Epithelial cell of esophagus (primary cell): ENCODE data around the gene LRIG1.
A peak's percentile ranks its signal among the peaks of the same experiment; 100 is the strongest.

Source experiments
- DNase-seq: peaks from one replicate; pipeline ENCODE4 v3.0.0; 2010; ENCODE audit warnings: low read depth
- H3K4me3 ChIP-seq: 2 replicates; pipeline ENCODE4 v1.5.1; 2011; ENCODE audit warnings: mild to moderate bottlenecking, low read length, control low read depth
- TF ChIP-seq, protein P1 (sequence below): IDR thresholded peaks from 2 replicates; pipeline ENCODE4 v1.5.1; 2011; ENCODE audit warnings: low read depth, mild to moderate bottlenecking, low read length, control low read depth, inconsistent platforms; ENCODE audit not compliant: insufficient read depth; ENCODE audit errors: missing control alignments

LRIG1 gene

GRCh38 chr3:66472313-66473134, 28.3 kb downstream of the LRIG1 start:
- TF ChIP-seq, protein P1, sequence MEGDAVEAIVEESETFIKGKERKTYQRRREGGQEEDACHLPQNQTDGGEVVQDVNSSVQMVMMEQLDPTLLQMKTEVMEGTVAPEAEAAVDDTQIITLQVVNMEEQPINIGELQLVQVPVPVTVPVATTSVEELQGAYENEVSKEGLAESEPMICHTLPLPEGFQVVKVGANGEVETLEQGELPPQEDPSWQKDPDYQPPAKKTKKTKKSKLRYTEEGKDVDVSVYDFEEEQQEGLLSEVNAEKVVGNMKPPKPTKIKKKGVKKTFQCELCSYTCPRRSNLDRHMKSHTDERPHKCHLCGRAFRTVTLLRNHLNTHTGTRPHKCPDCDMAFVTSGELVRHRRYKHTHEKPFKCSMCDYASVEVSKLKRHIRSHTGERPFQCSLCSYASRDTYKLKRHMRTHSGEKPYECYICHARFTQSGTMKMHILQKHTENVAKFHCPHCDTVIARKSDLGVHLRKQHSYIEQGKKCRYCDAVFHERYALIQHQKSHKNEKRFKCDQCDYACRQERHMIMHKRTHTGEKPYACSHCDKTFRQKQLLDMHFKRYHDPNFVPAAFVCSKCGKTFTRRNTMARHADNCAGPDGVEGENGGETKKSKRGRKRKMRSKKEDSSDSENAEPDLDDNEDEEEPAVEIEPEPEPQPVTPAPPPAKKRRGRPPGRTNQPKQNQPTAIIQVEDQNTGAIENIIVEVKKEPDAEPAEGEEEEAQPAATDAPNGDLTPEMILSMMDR, result no peak
- DNase-seq, result peak; percentile 95
- H3K4me3 ChIP-seq, result no peak overlapping the region

DNA sequence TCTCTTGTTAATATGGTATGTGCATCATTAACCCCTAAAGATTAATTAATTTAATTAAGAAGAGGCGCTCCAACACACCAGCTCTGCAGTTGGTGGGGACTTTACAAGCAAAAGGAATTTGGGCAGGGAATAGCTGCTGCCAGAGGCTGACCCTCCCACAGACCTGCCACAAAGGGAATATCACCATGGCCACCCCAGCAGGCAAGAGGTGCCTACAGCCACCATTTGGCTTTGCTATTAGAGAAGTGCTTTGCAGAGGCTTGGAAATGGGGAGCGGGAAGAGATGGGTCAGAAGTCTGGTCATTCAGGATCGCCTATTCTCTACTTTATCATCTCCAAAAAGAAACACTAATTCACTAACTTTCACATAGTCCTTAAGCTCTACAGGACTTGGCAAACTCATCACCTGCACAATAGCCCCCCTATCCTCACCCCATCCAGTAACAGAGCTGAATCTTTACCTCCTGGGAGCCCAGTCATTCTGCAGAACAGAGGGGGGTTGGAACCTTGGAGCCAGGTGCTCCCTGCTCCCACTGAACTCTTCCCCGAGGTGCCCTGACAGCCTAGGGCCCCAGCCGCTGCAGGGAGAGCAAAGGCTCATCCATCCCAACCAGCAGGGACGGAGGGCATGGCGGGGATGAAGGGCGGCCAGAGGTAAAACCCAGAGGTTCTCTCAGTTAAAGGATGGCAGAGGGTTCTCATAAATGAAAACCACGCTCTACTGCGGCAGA, 29.7 kb downstream of the LRIG1 start:
- TF ChIP-seq, protein P1, result no peak
- DNase-seq, result no peak
- no peak overlapping the region for H3K4me3 ChIP-seq

- H3K4me3 ChIP-seq, result no peak overlapping the region
- TF ChIP-seq, protein P1, result no peak
- no peak for DNase-seq
Measured at GRCh38 chr3:66470285-66470684, 30.5 kb downstream of the LRIG1 start.

DNA sequence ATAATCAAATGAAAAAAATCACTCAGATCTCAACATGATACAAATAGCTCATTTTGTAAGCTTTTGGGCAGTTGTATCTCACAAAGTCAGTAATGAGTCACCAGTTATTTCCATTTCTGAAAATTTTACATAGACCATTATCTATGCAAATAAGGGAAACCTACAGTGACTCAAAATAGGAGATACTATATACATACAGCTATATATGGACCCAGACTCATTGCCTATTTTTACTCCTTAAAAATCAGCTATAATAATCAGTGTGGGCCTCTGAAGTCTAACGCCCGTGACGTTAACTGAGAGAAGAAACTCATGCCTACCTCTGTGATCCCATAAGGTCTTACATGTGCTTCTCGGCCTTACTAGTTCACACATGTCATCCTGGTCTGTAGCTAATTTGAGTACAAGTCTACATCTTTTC, 31.6 kb downstream of the LRIG1 start:
- H3K4me3 ChIP-seq, result no peak overlapping the region
- TF ChIP-seq, protein P1, result no peak
- DNase-seq, result no peak

DNA sequence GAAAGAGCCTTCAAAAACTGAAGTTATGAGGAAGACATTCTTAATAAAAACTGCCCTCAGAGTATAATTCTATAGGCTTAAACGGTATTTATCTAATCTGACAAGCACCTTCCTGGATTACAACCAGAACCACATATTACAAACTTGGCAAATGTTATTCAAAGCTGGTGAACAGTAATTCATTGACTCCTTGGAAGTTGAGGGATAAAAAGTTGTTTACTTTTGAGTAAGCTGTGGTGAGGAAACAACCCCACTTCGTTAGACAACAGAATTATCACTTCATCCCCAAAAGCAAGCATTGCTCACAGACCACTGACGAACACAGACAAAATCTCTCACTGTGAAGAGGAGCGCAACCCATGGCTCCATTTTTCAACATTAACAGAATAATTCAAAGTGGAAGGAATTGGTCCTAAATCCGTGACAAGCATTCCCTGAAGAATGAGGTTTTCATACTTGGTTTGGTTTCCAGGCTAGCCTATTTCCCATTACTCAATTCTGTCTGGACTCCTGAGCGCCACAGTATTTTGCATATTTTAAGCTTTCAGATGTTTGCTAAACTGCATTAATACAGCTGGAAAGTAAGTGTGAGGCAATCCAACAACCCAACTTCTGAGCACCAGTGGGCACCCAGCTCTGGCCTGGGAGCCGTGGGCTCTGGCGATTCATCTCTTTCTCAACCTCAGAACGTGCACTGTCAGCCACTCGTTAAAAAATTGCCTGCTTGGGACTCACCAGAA, 32.7 kb downstream of the LRIG1 start:
- peak; percentile 46 for DNase-seq
- TF ChIP-seq, protein P1, result no peak
- H3K4me3 ChIP-seq, result no peak overlapping the region

GRCh38 chr3:66466606-66467270, 34.1 kb downstream of the LRIG1 start:
- DNase-seq, result no peak
- no peak overlapping the region for H3K4me3 ChIP-seq
- TF ChIP-seq, protein P1, result no peak
